HG02840 (cell line): ENCODE data around the gene LAPTM4A.
"Not testable (repeated sequence)": the region's sequence is repeated elsewhere in the genome, so short reads cannot be mapped to it uniquely, and the experiment has no call there.

Experiments used
- ATAC-seq: cut with Tn5 transposase; IDR thresholded peaks from one replicate; pipeline ENCODE4 v1.9.1; 2021; ENCODE audit warnings: mild to moderate bottlenecking, moderate library complexity, moderate number of reproducible peaks; ENCODE audit not compliant: unreplicated experiment, low FRiP score

LAPTM4A gene

GRCh38 chr2:20052861-20053281 is 1.4 kb upstream of the LAPTM4A start:
- no peak for ATAC-seq

- ATAC-seq = no peak
Measured at GRCh38 chr2:20052229-20052851, 912 bp upstream of the LAPTM4A start.

GRCh38 chr2:20050646-20051531 is 539 bp downstream of the LAPTM4A start:
- peak; percentile 23 for ATAC-seq

- ATAC-seq = no peak
Measured at GRCh38 chr2:20050104-20050645, 1.3 kb downstream of the LAPTM4A start.

- ATAC-seq = no peak
Measured at GRCh38 chr2:20049637-20050036, 1.8 kb downstream of the LAPTM4A start.

- ATAC-seq = no peak
Measured at GRCh38 chr2:20048488-20049448, 2.7 kb downstream of the LAPTM4A start.

GRCh38 chr2:20045712-20046292 is 5.6 kb downstream of the LAPTM4A start:
- ATAC-seq = not testable (repeated sequence)

- ATAC-seq = no peak
Measured at GRCh38 chr2:20044778-20045177, 6.7 kb downstream of the LAPTM4A start.

- no peak for ATAC-seq
Measured at GRCh38 chr2:20042531-20042930, 8.9 kb downstream of the LAPTM4A start.

GRCh38 chr2:20040489-20041172 is 10.8 kb downstream of the LAPTM4A start:
- no peak for ATAC-seq

- ATAC-seq = no peak
Measured at GRCh38 chr2:20037660-20038059, 13.8 kb downstream of the LAPTM4A start.

GRCh38 chr2:20035955-20036666 is 15.3 kb downstream of the LAPTM4A start:
- ATAC-seq = no peak

GRCh38 chr2:20034821-20035220 is 16.6 kb downstream of the LAPTM4A start:
- ATAC-seq = no peak

GRCh38 chr2:20034218-20034617 is 17.2 kb downstream of the LAPTM4A start:
- ATAC-seq = no peak

- no peak for ATAC-seq
Measured at GRCh38 chr2:20033322-20033721, 18.1 kb downstream of the LAPTM4A start.

GRCh38 chr2:20030224-20030623 is 21.2 kb downstream of the LAPTM4A start:
- no peak for ATAC-seq

- no peak for ATAC-seq
Measured at GRCh38 chr2:20027705-20028434, 23.6 kb downstream of the LAPTM4A start.

GRCh38 chr2:20027260-20027677 is 24.2 kb downstream of the LAPTM4A start:
- ATAC-seq = no peak
